A673 (cell line): ENCODE measurements around the gene SHCBP1. TPM values are rescaled to one million over a fixed set of nuclear protein-coding genes. Genes with fewer than 3 reads are reported as not detected.

Source experiments
- BruUV-seq: library from RNA; stranded (reverse); fragments of 400-500 nt; replicated peaks from 2 replicates; lab custom pipeline; 2021; lab: Mats Ljungman, UMichigan
- CTCF ChIA-PET: fragments of 300-600 bp; sonication (Branson Sonifier 250); formaldehyde crosslinking; loops from one replicate; lab custom pipeline; 2022; ENCODE audit warnings: antibody characterized with exemption; lab: Charles Lee
- POLR2A ChIA-PET: fragments of 300-600 bp; sonication (Branson Sonifier 250); formaldehyde crosslinking; loops from one replicate; lab custom pipeline; 2022; ENCODE audit warnings: antibody characterized with exemption; ENCODE audit not compliant: low non-redundant PET; lab: Charles Lee
- DNase-seq: peaks from one replicate; pipeline ENCODE4 v3.0.0-alpha.2; 2015; ENCODE audit warnings: low spot score
- H3K27ac ChIP-seq: fragments of 200-600 bp; sonication (generic); 2 replicates; pipeline ENCODE4 v1.5.1; 2016; ENCODE audit warnings: mixed run types, low read depth, mild to moderate bottlenecking, mixed read lengths, antibody characterized with exemption, low read length; ENCODE audit not compliant: poor library complexity, severe bottlenecking
- H3K27me3 ChIP-seq: fragments of 200-600 bp; sonication (generic); replicated peaks from 2 replicates; pipeline ENCODE4 v1.6.1; 2017; ENCODE audit warnings: mixed run types, low read depth, mild to moderate bottlenecking, mixed read lengths, antibody characterized with exemption, low read length; ENCODE audit not compliant: insufficient read depth, poor library complexity
- H3K36me3 ChIP-seq: fragments of 200-600 bp; sonication (generic); 2 replicates; pipeline ENCODE4 v1.6.1; 2016; ENCODE audit warnings: mixed run types, mild to moderate bottlenecking, mixed read lengths, antibody characterized with exemption, low read length; ENCODE audit not compliant: insufficient read depth, poor library complexity, severe bottlenecking
- H3K4me1 ChIP-seq: fragments of 200-600 bp; sonication (generic); 2 replicates; pipeline ENCODE4 v1.6.1; 2017; ENCODE audit warnings: mixed run types, mild to moderate bottlenecking, mixed read lengths, antibody characterized with exemption, low read length; ENCODE audit not compliant: insufficient read depth, poor library complexity, severe bottlenecking
- H3K4me3 ChIP-seq: fragments of 200-600 bp; sonication (generic); 2 replicates; pipeline ENCODE4 v1.5.1; 2016; ENCODE audit warnings: low read depth, mixed run types, mild to moderate bottlenecking, mixed read lengths, low read length; ENCODE audit not compliant: poor library complexity, severe bottlenecking
- H3K9me3 ChIP-seq: fragments of 200-600 bp; sonication (generic); 2 replicates; pipeline ENCODE4 v1.6.1; 2016; ENCODE audit warnings: mixed run types, low read depth, mild to moderate bottlenecking, mixed read lengths, antibody characterized with exemption, low read length; ENCODE audit not compliant: poor library complexity, severe bottlenecking
- EZH2 ChIP-seq: fragments of 200-600 bp; sonication (generic); IDR thresholded peaks from 2 replicates; pipeline ENCODE4 v1.6.1; 2017; ENCODE audit warnings: borderline replicate concordance, low read depth, mild to moderate bottlenecking, mixed read lengths, antibody characterized with exemption, low read length; ENCODE audit not compliant: poor library complexity, severe bottlenecking
- intact Hi-C: fragments of 100-400 bp; cut with micrococcal nuclease; formaldehyde crosslinking; loops from one replicate; pipeline ENCODE4 v1.10.0; 2022; ENCODE audit not compliant: unreplicated experiment
- total RNA-seq: library from RNA; stranded (reverse); gene quantifications from 2 replicates; pipeline ENCODE4 v1.2.3, GENCODE V29; 2021
- TF ChIP-seq, protein P1 (sequence below): fragments of 300-800, 200-600 bp; sonication (generic); conservative IDR thresholded peaks from 2 replicates; pipeline ENCODE4 v1.5.1; 2017; ENCODE audit warnings: low read depth, mild to moderate bottlenecking, antibody characterized with exemption, low read length, moderate library complexity, mixed read lengths

Gene SHCBP1
- total RNA-seq, 1 experiment from 2014 or later, result 46.5 TPM

GRCh38 chr16:46607529-46607928, 13.7 kb downstream of the SHCBP1 start:
- Histone ChIP-seq H3K9me3 (no peaks in the 10 kb centered on the region), H3K4me3 (no peak overlapping the region), H3K4me1 (no peaks in the 10 kb centered on the region), H3K27me3 (no peaks in the 10 kb centered on the region), H3K36me3 (peaks cover 55% of the 10 kb centered on the region), H3K27ac (no peak overlapping the region)
- ChIA-PET CTCF (no interaction called here), POLR2A (interaction anchor here (0.7 kb wide), 1 partner anchor 114 kb away, joined by 3 read pairs; no protein-coding TSS in a partner anchor)
- DNase-seq, result peak; percentile 54
- BruUV-seq, result no TSS peak
- TF ChIP-seq EZH2, result no peak
- TF ChIP-seq, protein P1, sequence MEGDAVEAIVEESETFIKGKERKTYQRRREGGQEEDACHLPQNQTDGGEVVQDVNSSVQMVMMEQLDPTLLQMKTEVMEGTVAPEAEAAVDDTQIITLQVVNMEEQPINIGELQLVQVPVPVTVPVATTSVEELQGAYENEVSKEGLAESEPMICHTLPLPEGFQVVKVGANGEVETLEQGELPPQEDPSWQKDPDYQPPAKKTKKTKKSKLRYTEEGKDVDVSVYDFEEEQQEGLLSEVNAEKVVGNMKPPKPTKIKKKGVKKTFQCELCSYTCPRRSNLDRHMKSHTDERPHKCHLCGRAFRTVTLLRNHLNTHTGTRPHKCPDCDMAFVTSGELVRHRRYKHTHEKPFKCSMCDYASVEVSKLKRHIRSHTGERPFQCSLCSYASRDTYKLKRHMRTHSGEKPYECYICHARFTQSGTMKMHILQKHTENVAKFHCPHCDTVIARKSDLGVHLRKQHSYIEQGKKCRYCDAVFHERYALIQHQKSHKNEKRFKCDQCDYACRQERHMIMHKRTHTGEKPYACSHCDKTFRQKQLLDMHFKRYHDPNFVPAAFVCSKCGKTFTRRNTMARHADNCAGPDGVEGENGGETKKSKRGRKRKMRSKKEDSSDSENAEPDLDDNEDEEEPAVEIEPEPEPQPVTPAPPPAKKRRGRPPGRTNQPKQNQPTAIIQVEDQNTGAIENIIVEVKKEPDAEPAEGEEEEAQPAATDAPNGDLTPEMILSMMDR, result peak; percentile 51
- intact Hi-C loops, result no loop called here

GRCh38 chr16:46606231-46606630, 14.9 kb downstream of the SHCBP1 start:
- TF ChIP-seq, protein P1, result no peak
- TF ChIP-seq EZH2, result no peak
- no peak for DNase-seq
- no peaks in the 10 kb centered on the region for H3K9me3 ChIP-seq
- no peaks in the 10 kb centered on the region for H3K4me1 ChIP-seq
- CTCF ChIA-PET, result no interaction called here
- H3K36me3 ChIP-seq, result peaks cover 51% of the 10 kb centered on the region
- POLR2A ChIA-PET, result no interaction called here
- no peak overlapping the region for H3K27ac ChIP-seq
- intact Hi-C loops, result no loop called here
- H3K4me3 ChIP-seq, result no peak overlapping the region
- H3K27me3 ChIP-seq, result no peaks in the 10 kb centered on the region
- BruUV-seq, result no TSS peak

GRCh38 chr16:46591257-46591656, 29.9 kb downstream of the SHCBP1 start:
- ChIA-PET CTCF (no interaction called here), POLR2A (no interaction called here)
- no peak overlapping the region for H3K27ac ChIP-seq
- H3K4me3 ChIP-seq, result no peak overlapping the region
- DNase-seq, result no peak
- BruUV-seq, result no TSS peak
- H3K4me1 ChIP-seq, result no peaks in the 10 kb centered on the region
- no peaks in the 10 kb centered on the region for H3K27me3 ChIP-seq
- peaks cover 8% of the 10 kb centered on the region for H3K9me3 ChIP-seq
- peaks cover 25% of the 10 kb centered on the region for H3K36me3 ChIP-seq
- no peak for TF ChIP-seq EZH2
- TF ChIP-seq, protein P1, result no peak
- intact Hi-C loops, result no loop called here
